Activated CD8-positive, alpha-beta T cell treated with anti-CD3 and anti-CD28 coated beads for 36 hours (primary cell): ENCODE measurements around the gene MYBPC1. TPM values are rescaled to one million over a fixed set of nuclear protein-coding genes. Genes with fewer than 3 reads are reported as not detected.

ENCODE experiments used
- ATAC-seq: fragments of 200-7000 bp; cut with Tn5 transposase; one replicate; pipeline ENCODE4 v1.10.0; 2021; ENCODE audit warnings: mild to moderate bottlenecking, moderate library complexity
- CTCF ChIA-PET: fragments of 350-600 bp; sonication (Branson Sonifier 250); formaldehyde crosslinking; loops from one replicate; lab custom pipeline; 2021; ENCODE audit warnings: antibody characterized with exemption; lab: Charles Lee
- POLR2A ChIA-PET: fragments of 350-600 bp; sonication (Branson Sonifier 250); formaldehyde crosslinking; loops from one replicate; lab custom pipeline; 2021; ENCODE audit warnings: antibody characterized with exemption; lab: Charles Lee
- DNase-seq: peaks from one replicate; pipeline ENCODE4 v3.0.0-alpha.2; 2020
- H3K27ac Mint-ChIP-seq: one replicate; pipeline ENCODE4 v1.8.0; 2021; ENCODE audit warnings: mild to moderate bottlenecking, mixed read lengths
- H3K27me3 Mint-ChIP-seq: one replicate; pipeline ENCODE4 v1.8.0; 2021; ENCODE audit warnings: mixed read lengths
- H3K36me3 Mint-ChIP-seq: one replicate; pipeline ENCODE4 v1.8.0; 2021; ENCODE audit warnings: low read depth, mixed read lengths
- H3K4me1 Mint-ChIP-seq: one replicate; pipeline ENCODE4 v1.8.0; 2021; ENCODE audit warnings: low read depth, mixed read lengths
- H3K4me3 Mint-ChIP-seq: one replicate; pipeline ENCODE4 v1.8.0; 2021; ENCODE audit warnings: mild to moderate bottlenecking, moderate library complexity, mixed read lengths
- H3K9me3 Mint-ChIP-seq: one replicate; pipeline ENCODE4 v1.8.0; 2021; ENCODE audit warnings: mixed read lengths
- CTCF ChIP-seq: fragments of 200-600 bp; IDR thresholded peaks from one replicate; pipeline ENCODE4 v1.8.0; 2022; ENCODE audit warnings: antibody characterized with exemption, mild to moderate bottlenecking
- intact Hi-C: fragments of 100-400 bp; cut with micrococcal nuclease; formaldehyde crosslinking; loops from one replicate; pipeline ENCODE4 v1.10.0; 2022
- total RNA-seq, 2 experiments: library from RNA; stranded (reverse); gene quantifications; one replicate each; pipeline ENCODE4 v1.2.3, GENCODE V29; 2021

The MYBPC1 gene
- total RNA-seq, 2 experiments from 2014 or later, result not detected

DNA sequence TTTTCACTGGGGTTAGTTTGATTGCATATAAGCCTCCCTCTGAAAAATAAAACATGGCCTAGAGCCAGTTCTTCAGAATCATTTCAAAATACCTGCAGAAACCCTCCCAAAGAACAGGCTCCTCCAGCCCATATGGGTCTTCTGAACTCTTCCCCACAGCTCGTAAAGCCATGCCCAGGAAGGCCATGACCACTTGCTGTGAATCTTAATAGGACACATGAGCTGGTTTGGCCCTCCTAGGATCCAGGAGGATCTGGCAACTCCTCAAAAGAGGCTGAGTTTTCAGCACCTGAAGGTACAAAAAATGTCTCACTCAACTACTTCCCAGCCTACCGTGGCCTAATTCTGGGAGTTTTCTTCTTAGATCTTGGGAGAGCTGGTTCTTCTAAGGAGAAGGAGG lies 2.4 kb downstream of the MYBPC1 start:
- H3K27me3 Mint-ChIP-seq, result no peaks in the 10 kb centered on the region
- DNase-seq, result no peak
- ATAC-seq, result no peak
- no peaks in the 10 kb centered on the region for H3K9me3 Mint-ChIP-seq
- TF ChIP-seq CTCF, result no peak
- ChIA-PET POLR2A (no interaction called here), CTCF (interaction anchor here (1.2 kb wide), 1 partner anchor 9 kb away, joined by 3 read pairs; no protein-coding TSS in a partner anchor)
- no peak overlapping the region for H3K27ac Mint-ChIP-seq
- no peak overlapping the region for H3K4me3 Mint-ChIP-seq
- no peaks in the 10 kb centered on the region for H3K4me1 Mint-ChIP-seq
- intact Hi-C loops, result no loop called here
- no peaks in the 10 kb centered on the region for H3K36me3 Mint-ChIP-seq

DNA sequence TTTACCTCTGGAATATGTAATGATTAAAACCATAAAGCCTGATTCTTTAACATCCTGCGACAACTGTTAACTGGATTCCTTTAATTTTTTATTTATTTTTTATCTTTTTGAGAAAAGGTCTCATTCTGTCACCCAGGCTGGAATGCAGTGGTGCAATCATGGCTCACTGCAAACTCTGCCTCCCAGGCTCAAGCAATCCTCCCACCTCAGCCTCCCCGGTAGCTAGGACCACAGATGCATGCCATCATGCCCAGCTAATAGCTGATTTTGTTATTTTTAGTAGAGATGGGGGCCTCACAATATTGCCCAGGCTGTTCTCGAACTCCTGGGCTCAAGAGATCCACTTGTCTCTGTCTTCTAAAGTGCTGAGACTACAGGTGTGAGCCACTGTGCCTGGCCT lies 3.7 kb downstream of the MYBPC1 start:
- intact Hi-C loops, result no loop called here
- no peaks in the 10 kb centered on the region for H3K4me1 Mint-ChIP-seq
- no peak overlapping the region for H3K27ac Mint-ChIP-seq
- no peak overlapping the region for H3K4me3 Mint-ChIP-seq
- ChIA-PET POLR2A (no interaction called here), CTCF (no interaction called here)
- ATAC-seq, result no peak
- TF ChIP-seq CTCF, result no peak
- no peaks in the 10 kb centered on the region for H3K9me3 Mint-ChIP-seq
- no peaks in the 10 kb centered on the region for H3K27me3 Mint-ChIP-seq
- no peak for DNase-seq
- no peaks in the 10 kb centered on the region for H3K36me3 Mint-ChIP-seq

- no peak overlapping the region for H3K27ac Mint-ChIP-seq
- no peaks in the 10 kb centered on the region for H3K9me3 Mint-ChIP-seq
- ChIA-PET CTCF (interaction anchor here (0.7 kb wide), 1 partner anchor 82 kb away, joined by 3 read pairs; no protein-coding TSS in a partner anchor), POLR2A (no interaction called here)
- no peak overlapping the region for H3K4me3 Mint-ChIP-seq
- intact Hi-C loops, result no loop called here
- no peak for DNase-seq
- H3K4me1 Mint-ChIP-seq, result peaks cover 6% of the 10 kb centered on the region
- H3K27me3 Mint-ChIP-seq, result no peaks in the 10 kb centered on the region
- ATAC-seq, result no peak
- no peaks in the 10 kb centered on the region for H3K36me3 Mint-ChIP-seq
- no peak for TF ChIP-seq CTCF
Measured at GRCh38 chr12:101599311-101599710, 4.5 kb downstream of the MYBPC1 start.

DNA sequence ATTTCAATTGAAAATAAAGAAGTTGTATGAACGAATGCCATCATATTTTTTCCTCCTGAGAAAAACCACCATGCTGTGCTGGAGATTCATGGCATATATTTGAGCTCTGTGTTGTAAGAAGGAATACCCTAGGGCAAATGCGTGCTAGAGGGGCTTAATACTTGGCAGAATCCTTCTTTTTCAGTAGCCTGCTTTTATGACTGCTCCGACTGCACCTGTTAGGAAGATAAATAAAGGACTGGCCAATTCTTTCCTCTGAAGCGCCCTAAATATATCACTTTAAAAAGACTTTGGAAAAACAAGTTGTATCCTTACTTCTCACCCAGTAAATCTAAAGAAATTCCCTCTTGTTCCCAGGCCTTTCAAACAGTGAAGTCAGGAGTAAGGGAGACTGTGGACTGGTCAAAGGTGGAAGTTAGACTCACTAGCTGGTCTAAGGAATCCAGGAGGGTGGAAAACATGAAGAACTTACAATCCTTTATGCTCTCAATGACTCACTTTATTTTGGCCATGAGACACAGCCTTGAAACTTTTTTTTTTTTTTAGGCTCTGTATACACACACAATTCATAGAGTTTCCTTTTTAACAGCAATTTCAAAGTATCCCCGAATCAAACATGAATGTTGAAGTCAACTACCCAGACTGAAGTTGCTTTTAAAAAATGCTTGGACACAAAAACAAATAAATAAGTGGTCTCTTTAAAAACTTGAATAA lies 5.2 kb downstream of the MYBPC1 start:
- intact Hi-C loops, result no loop called here
- Mint-ChIP-seq H3K27ac (no peak overlapping the region), H3K9me3 (no peaks in the 10 kb centered on the region), H3K4me1 (peaks cover 6% of the 10 kb centered on the region), H3K4me3 (no peak overlapping the region), H3K36me3 (no peaks in the 10 kb centered on the region), H3K27me3 (no peaks in the 10 kb centered on the region)
- no peak for TF ChIP-seq CTCF
- ChIA-PET POLR2A (no interaction called here), CTCF (interaction anchor here (0.7 kb wide), 1 partner anchor 83 kb away, joined by 3 read pairs; no protein-coding TSS in a partner anchor)
- ATAC-seq (no peak), DNase-seq (no peak)

- ATAC-seq, result peak; percentile 53
- TF ChIP-seq CTCF, result no peak
- DNase-seq, result no peak
- ChIA-PET POLR2A (interaction anchor here (0.7 kb wide), 1 partner anchor 44 kb away, joined by 3 read pairs; no protein-coding TSS in a partner anchor), CTCF (interaction anchor here (1.3 kb wide), 1 partner anchor 190 kb away, joined by 3 read pairs; no protein-coding TSS in a partner anchor)
- peaks cover 6% of the 10 kb centered on the region for H3K4me1 Mint-ChIP-seq
- intact Hi-C loops, result no loop called here
- no peak overlapping the region for H3K4me3 Mint-ChIP-seq
- no peaks in the 10 kb centered on the region for H3K36me3 Mint-ChIP-seq
- H3K9me3 Mint-ChIP-seq, result no peaks in the 10 kb centered on the region
- no peak overlapping the region for H3K27ac Mint-ChIP-seq
- H3K27me3 Mint-ChIP-seq, result peaks cover 2% of the 10 kb centered on the region
Measured at GRCh38 chr12:101604132-101604531, 9.4 kb downstream of the MYBPC1 start.
